Stimulated activated CD4-positive, alpha-beta T cell treated with anti-CD3 and anti-CD28 coated beads, TNF-alpha, amount 100 ng/mL, for 1 hour (primary cell): ENCODE data around the gene PABPC1L2A.
"Not testable (repeated sequence)": the region's sequence is repeated elsewhere in the genome, so short reads cannot be mapped to it uniquely, and the experiment has no call there.

Source experiments
- DNase-seq, 3 donors: peaks; one replicate each; pipeline ENCODE4 v3.0.0-alpha.2; 2020; ENCODE audit warnings: low read depth in 3 of 3, low spot score in 1 of 3

Gene PABPC1L2A

GRCh38 chrX:73079024-73079562 is at the start of gene PABPC1L2A:
Gene PABPC1L2A (minus strand): TSS chrX:73079512. CDS start chrX:73079386, 126 bp downstream.
- not testable (repeated sequence) for DNase-seq

GRCh38 chrX:73127700-73128241 is 48.5 kb upstream of the PABPC1L2A start:
- no peak for DNase-seq

GRCh38 chrX:73126240-73126639 is 46.9 kb upstream of the PABPC1L2A start:
- no peak for DNase-seq

GRCh38 chrX:73099505-73099904 is 20.2 kb upstream of the PABPC1L2A start:
- DNase-seq, result not testable (repeated sequence)

DNA sequence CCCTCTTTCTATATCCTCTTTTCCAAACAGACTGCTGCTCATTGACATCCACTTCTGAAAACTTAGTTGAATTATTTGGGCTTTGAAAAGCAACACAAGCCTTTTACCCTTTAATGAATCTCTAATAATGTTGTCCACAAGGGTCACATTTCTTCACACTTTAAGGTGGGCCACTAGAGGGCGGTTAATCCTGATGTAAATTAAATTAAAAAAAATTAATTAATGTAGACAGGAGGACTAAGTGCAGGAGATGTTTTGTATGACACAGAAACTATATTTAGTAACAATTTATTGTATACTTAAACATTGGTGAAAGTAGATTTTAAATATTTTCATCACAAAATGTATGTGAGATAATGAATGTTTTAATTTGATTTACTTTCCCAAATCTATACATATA is 7.5 kb upstream of the PABPC1L2A start:
- not testable (repeated sequence) for DNase-seq

- DNase-seq, result not testable (repeated sequence)
Measured at GRCh38 chrX:73079884-73080283, 572 bp upstream of the PABPC1L2A start.

GRCh38 chrX:73078597-73078996 is 715 bp downstream of the PABPC1L2A start:
- DNase-seq, result not testable (repeated sequence)

GRCh38 chrX:73076838-73077237 is 2.5 kb downstream of the PABPC1L2A start:
- DNase-seq, result no peak

- DNase-seq, result no peak
Measured at GRCh38 chrX:73069365-73070035, 9.8 kb downstream of the PABPC1L2A start.

DNA sequence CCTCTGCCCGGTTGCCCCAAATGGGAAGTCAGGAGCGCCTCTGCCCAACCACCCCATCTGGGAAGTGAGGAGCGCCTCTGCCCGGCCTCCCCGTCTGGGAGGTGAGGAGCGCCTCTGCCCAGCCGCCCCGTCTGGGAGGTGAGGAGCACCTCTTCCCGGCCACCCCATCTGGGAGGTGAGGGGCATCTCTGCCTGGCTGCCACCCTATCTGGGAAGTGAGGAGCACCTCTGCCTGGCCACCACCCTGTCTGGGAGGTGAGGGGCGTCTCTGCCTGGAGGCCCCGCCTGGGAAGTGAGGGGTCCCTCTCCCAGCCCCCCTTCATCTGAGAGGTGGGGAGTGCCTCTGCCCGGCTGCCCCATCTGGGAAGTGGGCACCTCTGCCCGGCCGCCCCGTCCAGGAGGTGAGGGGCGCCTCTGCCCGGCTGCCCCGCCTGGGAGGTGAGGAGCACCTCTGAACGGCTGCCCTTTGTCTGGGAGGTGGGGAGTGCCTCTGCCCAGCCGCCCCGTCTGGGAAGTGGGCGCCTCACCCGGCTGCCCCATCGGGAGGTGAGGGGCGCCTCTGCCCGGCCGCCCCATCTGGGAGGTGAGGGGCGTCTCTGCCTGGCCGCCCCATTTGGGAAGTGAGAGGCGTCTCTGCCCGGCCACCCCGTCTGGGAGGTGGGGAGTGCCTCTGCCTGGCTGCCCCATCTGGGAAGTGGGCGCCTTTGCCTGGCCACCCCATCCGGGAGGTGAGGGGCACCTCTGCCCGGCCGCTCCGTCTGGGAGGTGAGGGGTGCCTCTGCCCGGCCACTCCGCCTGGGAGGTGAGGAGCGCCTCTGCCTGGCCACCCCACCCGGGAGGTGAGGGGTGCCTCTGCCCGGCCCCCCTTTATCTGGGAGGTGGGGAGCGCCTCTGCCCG is 10.6 kb downstream of the PABPC1L2A start:
- no peak for DNase-seq

DNA sequence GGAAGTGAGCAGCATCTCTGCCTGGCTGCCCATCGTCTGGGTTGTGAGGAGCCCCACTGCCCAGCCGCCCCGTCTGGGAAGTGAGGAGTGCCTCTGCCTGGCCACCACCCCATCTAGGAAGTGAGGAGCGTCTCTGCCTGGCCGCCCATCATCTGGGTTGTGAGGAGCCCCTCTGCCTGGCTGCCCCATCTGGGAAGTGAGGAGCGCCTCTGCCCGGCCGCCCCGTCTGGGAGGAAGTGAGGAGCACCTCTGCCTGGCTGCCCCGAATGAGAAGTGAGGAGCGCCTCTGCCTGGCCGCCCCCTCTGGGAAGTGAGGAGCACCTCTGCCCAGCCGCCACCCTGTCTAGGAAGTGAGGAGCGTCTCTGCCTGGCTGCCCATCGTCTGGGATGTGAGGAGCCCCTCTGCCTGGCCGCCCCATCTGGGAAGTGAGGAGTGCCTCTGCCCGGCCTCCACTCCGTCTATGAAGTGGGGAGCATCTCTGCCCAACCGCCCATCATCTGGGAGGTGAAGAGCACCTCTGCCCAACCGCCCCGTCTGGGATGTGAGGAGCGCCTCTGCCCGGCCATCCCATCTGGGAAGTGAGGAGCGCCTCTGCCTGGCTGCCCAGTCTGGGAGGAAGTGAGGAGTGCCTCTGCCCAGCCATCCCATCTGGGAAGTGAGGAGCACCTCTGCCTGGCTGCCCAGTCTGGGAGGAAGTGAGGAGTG is 11.4 kb downstream of the PABPC1L2A start:
- not testable (repeated sequence) for DNase-seq

- DNase-seq, result no peak
Measured at GRCh38 chrX:73028876-73029275, 50.4 kb downstream of the PABPC1L2A start.
